ENCODE results near the gene NIPA2.

- no peak for TF ChIP-seq POLR2A (IDR thresholded peaks at IDR 0.05)
- no peak for TF ChIP-seq CTCF (IDR thresholded peaks at IDR 0.05)
These were observed 42.4 kb upstream of the NIPA2 start for GRCh38 chr15:22796079-22796478.

All from uterus (tissue), 2 donors.